ENCODE measurements around the gene PLCXD1.
"Not testable (repeated sequence)": the region's sequence is repeated elsewhere in the genome, so short reads cannot be mapped to it uniquely, and the experiment has no call there.

The PLCXD1 gene

DNA sequence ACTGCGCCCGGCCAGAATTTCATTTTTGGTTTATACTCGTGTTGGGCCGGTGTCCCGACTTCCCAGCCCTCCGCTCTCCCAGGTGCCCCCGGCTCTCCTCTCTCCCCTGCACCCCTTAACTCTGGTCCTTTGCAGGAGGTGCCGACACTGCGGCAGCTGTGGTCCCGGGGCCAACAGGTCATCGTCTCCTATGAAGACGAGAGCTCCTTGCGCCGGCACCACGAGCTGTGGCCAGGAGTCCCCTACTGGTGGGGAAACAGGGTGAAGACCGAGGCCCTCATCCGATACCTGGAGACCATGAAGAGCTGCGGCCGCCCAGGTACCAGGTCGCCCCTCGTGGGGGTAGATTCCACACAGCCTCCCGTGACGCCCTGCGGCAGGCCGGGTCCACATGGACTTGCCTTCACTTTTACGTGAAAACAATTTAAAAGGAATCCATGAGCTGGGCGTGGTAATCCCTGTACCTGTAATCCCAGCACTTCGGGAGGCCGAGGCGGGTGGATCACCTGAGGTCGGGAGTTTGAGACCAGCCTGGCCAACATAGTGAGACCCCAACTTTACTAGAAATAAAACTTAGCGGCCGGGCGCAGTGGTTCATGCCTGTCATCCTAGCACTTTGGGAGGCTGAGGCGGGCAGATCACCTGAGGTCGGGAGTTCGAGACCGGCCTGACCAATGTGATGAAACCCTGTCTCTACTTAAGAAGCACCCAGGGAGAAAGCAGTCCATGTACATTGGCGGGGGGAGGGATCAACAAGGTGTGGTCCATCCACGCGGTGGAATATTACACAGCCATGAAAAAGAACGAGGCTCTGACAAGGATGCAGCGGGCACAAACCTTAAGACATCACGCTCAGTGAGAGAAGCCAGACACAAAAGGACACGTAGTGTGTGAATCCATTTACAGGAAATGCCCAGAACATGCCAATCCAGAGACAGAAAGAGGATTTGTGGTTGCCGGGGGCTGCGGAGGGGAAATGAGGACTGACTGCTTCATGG lies 12.0 kb downstream of the PLCXD1 start:
- DNase-seq (ENCODE audit: low read depth): no peak

DNA sequence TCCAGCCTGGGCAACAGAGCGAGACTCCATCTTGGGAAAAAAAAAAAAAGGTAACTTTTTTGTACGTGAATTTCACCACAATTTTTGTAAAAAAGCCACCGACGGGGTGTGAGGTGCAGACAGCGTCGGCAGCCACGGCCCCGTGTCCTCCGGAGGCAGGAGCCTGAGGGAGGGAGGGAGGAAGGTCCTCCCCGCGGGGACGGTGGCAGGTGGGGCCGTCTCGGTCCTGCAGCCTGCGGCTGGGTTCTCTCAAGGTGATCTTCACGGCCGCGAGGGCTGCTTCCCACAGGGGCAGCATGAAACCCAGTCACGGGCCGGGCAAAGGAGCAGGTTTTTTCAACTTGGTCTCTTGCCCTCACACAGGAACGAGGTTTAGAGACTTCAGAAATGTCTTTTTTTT lies 14.0 kb downstream of the PLCXD1 start:
- no peak for DNase-seq (ENCODE audit: low read depth)

DNA sequence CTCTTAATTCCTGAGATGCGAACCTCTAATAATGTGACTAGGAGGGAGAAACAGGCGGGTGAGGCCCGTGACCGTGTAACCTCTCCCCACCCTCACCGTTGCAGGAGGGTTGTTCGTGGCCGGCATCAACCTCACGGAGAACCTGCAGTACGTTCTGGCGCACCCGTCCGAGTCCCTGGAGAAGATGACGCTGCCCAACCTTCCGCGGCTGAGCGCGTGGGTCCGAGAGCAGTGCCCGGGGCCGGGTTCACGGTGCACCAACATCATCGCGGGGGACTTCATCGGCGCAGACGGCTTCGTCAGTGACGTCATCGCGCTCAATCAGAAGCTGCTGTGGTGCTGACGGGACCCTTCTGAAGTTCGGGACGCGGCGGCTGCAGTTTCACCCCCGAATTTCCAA lies 17.8 kb downstream of the PLCXD1 start:
- no peak for DNase-seq (ENCODE audit: low read depth)

DNA sequence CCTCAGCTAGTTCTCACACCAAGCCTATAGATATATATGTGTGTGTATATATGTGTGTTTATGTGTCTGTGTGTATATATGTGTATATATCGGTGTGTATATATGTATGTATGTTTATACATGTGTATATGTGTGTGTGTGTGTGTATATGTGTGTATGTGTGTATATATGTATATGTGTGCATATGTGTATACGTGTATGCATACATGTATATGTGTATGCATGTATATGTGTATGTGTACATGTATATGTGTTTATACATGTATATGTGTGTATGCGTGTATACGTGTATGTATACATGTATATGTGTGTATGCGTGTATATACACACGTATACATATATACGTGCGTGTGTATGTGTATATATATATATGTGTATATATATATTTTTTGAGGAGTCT lies 19.2 kb downstream of the PLCXD1 start:
- no peak for DNase-seq (ENCODE audit: low read depth)

DNA sequence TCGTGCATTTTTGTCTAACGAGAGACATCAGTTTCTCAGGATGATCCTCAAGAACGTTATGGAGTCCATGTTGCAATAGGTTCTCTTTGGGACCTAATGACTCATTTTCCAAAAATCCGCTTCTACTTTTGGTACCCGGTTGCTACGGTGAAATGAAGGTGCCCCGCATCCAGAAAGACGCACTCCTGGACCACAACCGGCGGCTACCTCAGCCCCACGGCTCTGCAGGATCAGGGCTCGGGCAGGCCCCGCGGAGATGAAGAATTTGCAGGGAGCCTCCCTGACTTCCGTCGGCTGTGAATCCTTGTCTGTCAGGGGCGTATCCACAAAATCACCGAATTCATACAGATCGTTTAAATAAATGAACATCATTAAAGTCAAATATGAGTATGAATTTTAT lies 21.8 kb downstream of the PLCXD1 start:
- no peak for DNase-seq (ENCODE audit: low read depth)

DNA sequence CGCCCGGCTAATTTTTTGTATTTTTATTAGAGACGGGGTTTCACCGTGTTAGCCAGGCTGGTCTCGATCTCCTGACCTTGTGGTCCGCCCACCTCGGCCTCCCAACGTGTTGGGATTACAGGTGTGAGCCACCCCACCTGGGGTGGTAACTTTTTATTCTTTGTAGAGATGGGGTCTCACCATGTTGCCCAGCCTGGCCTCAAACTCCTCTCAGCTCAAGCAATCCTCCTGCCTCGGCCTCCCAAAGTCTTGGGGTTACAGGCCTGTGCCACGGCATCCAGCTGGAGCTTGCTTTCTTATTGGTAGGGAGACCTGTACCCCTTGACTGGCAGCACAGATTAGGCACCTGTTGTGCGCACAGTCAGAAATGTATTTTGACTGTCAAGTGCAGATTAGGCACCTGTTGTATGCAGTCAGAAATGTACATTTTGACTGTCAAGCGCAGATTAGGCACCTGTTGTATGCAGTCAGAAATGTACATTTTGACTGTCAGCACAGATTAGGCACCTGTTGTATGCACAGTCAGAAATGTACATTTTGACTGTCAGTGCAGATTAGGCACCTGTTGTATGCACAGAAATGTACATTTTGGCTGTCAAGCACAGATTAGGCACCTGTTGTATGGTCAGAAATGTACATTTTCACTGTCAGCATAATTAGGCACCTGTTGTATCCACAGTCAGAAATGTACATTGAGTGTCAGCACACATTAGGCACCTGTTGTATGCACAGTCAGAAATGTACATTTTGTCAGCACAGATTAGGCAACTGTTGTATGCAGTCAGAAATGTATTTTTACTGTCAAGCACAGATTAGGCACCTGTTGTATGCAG lies 24.8 kb downstream of the PLCXD1 start:
- not testable (repeated sequence) for DNase-seq (ENCODE audit: low read depth)

DNA sequence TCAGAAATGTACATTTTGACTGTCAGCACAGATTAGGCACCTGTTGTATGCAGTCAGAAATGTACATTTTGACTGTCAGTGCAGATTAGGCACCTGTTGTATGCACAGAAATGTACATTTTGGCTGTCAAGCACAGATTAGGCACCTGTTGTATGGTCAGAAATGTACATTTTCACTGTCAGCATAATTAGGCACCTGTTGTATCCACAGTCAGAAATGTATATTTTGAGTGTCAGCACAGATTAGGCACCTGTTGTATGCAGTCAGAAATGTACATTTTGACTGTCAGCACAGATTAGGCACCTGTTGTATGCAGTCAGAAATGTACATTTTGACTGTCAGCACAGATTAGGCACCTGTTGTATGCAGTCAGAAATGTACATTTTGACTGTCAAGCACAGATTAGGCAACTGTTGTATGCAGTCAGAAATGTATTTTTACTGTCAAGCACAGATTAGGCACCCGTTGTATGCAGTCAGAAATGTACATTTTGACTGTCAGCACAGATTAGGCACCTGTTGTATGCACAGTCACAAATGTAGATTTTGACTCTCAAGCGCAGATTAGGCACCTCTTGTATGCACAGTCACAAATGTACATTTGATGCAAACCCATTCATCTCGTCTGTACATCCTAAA lies 25.6 kb downstream of the PLCXD1 start:
- DNase-seq (ENCODE audit: low read depth): not testable (repeated sequence)

DNA sequence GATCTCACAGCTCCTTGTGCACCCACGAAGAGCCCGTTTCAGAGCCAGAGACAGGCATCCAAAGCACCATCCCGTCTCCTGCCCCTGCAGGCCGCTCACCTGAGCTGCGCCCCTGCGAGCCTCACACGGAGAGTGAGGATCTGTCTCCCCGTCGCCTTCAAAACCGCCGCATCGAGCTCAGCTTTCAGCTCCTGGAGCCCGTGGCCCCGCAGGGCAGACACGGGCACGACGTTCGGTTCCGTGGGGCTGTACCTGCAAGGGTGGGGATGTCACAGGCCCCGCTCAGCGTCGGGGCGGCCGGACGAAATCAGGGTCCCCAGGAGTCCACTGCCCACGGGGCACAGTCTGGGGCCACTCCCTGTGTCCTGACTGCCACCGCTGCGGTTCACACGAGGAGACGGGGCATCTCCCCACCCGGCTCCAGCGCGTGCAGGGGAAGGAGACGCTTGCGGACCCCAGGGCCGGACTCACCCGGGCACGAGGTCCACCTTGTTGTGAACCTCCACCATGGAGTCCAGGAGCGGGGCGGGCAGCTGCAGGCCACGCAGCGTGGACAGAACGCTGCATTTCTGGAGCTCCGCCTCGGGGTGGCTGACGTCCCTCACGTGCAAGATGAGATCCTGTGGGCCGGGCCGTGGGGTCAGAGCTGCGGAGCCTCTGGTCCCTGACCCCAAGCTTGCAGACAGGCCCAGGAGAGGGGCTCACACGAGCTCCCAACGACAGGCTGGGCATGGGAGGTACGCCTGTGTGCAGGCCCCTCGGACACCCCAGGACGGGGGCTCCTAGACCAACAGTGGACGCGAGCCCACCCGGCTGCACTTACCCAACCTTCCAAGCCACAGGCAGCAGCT lies 26.3 kb downstream of the PLCXD1 start:
- DNase-seq (ENCODE audit: low read depth): no peak

DNA sequence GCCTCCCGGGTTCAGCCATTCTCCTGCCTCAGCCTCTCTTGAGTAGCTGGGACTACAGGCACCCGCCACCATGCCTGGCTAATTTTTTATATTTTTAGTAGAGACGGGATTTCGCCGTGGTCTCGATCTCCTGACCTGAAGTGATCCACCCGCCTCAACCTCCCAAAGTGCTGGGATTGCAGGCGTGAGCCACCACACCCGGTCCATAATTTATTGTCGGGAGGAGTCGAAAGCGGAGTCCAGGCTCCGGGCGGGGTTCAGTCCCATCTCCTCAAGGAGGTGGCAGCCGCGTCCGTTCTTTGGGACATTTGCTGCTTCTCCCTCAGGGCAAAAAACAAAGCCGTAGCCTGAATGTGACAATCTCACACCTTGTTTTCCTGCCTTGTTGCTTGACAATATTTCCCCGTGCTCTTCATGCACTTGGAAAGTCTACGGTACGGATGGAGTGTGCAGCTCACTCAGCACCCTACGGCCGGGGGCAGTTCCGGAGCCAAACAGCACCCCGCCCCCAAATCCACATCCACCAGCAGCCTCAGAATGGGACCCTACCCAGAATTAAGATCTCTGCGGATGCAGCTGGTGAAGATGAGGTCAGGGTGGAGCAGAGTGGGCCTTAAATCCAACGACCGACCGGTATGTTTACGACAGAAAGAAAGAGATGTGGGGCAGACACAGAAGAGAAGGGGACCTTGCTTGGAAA lies 27.8 kb downstream of the PLCXD1 start:
- DNase-seq (ENCODE audit: low read depth): no peak

DNA sequence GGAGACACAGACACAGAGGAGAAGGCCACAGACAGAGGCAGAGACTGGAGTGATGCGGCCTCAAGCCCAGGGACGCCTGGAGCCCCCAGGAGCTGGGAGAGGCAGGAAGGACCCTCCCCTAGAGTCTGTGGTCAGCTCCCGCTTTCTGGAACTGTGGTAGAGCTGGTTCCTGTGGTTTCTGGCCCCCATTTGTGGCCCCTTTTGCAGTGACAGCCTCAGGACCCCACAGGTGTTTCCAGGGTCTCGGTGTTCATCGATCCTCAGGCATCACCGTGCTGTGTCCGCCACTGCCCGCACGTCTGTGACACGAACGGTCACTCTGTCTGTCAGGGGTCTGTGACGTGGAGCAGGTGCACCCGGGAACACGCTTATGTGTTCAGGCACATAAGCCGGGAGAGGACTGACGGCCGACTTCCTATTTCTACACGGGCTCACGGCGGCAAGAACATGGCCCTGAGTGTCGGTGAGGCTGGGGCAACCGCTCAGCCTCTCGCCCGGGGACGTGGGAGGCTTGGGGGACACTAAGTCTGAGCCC lies 29.5 kb downstream of the PLCXD1 start:
- no peak for DNase-seq (ENCODE audit: low read depth)

DNA sequence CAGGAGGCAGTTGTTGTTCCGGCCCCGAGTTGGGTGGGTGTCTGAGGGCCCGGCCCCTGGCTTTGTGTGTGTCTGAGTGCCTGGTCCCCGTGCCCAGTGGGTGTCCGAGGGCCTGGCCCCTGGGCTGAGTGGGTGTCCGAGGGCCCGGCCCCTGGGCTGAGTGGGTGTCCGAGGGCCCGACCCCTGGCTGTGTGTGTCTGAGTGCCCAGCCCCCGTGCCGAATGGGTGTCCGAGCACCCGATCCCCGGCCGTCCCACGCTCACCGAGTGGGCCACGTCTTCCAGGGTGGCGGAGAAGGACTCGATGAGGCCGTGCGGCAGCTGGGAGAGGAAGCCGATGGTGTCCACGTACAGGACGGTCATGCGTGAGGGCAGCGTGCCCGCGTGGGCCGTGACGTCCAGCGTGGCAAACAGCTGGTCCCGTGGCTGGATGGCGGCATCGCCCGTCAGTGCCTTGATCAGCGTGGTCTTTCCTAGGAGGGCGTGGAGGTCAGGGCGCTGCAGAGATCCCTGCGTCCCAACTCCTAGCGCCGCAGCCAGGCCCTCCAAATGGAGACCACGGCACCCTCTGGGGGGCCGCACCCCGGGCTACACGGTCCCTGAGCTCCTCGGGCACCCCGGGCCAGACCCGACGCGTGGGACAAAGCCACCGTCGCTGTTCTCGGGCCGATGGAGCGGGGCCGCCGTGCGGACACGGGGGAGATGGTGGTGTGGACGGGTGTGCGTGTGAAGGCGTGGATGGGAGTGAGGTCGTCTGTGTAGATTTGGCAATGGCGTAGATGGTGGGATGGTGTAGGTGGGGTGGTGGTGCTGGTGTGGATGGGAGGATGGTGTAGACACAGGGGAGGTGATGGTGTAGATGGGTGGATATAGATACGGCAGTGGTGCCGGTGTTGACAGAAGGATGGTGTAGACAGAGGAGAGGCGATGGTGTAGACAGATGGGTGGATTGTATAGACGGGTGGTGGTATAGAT lies 30.3 kb downstream of the PLCXD1 start:
- DNase-seq (ENCODE audit: low read depth): no peak

DNA sequence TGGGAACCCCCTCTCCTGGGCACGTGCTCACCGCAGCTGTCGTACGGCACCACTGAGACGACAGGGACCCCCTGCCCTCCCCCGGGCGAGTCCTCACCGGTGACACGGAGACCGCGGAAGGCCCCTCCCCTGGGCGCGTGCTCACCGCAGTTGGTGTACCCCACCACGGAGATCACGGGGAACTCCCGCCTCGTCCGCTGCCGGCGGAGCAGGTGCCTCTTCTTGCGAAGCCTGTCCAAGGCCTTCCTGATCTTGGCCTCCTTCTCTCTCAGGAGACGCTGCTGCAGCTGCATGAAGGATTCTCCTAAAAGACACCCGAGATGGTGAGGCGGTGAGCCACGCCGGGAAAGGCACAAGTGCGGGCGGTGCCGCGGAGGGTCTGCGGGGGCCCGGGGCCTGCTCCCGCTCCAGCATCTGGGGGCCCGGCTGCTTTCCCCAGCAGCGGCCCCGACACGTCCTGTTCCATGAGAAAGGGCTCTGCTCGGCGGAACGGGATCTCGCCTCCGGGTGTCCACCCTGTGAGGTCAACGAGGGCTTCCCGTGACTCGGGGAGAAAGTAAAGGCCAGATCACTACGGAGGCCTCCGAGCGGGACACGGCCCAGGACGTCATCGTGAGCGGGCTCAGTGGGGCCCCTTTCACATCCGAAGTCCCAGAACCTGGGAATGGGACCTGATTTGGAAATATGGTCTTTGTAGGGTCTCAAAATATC lies 31.6 kb downstream of the PLCXD1 start:
- DNase-seq (ENCODE audit: low read depth): no peak

DNA sequence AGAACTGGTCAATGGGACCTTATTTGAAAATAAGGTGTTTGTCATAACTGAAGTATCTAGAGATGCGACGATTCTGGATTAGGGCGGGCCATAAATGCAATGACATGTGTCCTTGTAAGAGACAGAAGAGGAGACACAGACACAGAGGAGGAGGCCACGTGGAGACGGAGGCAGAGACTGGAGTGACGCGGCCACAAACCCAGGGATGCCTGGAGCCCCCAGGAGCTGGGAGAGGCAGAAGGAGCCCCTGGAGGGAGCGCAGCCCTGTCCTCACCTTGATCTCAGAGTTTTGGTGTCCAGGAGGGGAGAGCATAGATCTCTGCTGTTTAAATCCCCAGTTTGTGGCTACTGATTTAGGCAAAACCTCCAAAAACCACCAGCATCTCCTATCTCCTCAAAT lies 32.4 kb downstream of the PLCXD1 start:
- DNase-seq (ENCODE audit: low read depth): no peak

DNA sequence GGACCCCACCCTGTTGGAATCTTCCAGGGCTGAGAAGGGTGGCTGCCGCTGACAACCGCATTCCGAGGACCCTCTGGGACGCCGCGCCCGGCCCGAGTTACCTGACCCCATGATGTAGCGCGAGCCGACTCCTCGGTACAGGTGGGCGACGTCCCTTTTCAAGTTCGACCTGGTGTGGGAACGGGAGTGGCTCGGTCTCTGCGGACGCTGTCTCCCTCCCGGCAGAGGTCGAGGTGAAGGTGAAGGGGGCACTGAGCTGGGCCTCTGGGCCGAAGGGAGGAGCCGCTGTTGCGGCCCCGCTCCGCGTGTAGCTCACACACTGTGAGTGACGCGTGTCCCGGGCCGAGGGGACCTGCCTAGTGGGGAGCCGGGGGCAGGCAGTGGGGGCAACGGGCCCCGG lies 32.9 kb downstream of the PLCXD1 start:
- no peak for DNase-seq (ENCODE audit: low read depth)

DNA sequence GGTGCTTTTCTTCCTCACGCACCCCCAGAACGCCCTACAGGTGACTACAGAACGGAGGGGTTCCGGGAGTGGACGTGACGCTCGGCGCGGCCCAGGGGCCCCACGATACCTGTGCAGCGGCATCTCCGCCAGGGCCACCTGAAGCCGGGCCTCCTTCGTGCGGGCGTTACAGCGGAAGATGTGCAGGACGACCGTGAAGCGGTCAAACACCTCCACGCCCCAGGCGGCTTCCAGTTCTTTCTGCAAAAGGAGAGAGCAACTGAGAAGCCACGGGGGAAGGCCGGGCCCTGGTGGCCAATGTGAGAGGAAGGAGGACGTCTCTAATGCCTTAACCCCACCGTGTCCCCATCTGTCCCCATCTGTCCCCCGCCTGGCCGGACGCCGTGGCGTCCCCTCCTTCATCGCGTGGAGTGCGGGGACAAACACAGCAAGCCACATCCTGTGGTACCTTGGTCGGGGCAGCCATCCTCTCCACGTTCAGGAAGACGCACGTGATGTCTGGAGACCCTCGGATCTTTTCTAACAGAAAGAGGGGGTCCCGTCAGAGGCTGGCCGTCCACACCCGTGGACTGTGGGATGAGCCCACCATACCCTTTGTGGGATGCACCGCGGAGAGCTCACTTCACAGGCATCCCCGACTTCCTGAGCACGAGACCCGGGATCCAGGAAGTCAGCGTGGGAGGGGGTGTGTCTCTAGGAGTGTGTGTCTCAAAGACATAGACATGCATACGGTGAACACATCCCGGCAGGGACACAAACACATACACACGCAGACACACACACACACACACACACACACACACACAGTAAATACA lies 33.8 kb downstream of the PLCXD1 start:
- DNase-seq (ENCODE audit: low read depth): no peak

DNA sequence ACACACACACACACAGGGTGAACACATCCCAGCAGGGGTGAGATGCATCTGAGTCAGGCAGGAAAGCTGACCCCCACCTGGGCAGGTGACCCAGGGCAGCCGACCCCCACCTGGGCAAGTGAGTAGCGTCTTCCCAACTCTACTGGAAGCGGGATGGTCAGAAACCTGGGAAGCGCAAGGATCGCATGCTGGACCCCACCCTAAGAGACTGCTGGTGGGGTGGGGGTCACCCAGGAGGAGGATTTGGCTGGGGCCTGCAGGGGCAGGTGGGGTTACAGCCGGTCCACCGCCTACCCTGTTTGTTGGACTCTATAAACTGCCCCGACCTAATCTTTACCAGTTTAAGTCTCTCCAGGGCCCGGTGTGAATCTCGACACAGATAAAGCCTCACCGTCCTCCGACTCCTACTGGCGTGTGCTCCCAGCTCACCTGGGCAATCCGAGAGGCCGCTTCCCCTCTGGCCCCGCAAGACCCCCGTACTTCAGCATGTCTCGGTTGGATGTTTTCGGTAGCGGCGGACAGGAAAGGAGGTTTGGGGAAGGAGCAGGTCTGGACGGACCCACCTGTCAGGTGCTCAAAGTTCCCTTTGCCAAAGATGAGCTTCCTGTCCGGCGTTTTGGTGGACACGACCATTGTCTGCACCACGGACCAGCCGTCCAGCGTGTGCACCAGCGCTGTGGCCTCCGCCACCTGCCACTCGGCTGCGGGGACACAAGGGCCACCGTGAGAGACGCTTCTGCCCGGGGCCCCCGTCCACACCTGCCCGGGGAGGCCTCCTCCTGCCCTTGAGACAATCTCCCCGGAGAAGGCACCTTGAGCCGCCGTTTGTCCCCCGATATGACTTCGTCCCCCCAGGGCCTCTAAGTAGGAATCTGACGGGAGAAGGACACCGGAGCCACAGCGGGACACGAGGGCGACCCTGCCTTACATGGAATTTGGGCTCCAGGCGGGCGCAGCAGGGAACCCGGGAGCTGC lies 35.5 kb downstream of the PLCXD1 start:
- no peak for DNase-seq (ENCODE audit: low read depth)

Measured in GM04504 (cell line).